Stimulated activated CD8-positive, alpha-beta memory T cell treated with anti-CD3 and anti-CD28 coated beads, Interleukin-2, amount 100 ng/mL, for 48 hours (primary cell): ENCODE data around the gene CHRNG.
A peak's percentile ranks its signal among the peaks of the same experiment; 100 is the strongest.
"Not testable (repeated sequence)": the region's sequence is repeated elsewhere in the genome, so short reads cannot be mapped to it uniquely, and the experiment has no call there.

Source experiments
- DNase-seq, 2 donors: peaks; one replicate each; pipeline ENCODE4 v3.0.0-alpha.2; 2020; ENCODE audit warnings: low read depth in 2 of 2

CHRNG gene

GRCh38 chr2:232543928-232544631 is 4.6 kb downstream of the CHRNG start:
- no peak for DNase-seq

DNA sequence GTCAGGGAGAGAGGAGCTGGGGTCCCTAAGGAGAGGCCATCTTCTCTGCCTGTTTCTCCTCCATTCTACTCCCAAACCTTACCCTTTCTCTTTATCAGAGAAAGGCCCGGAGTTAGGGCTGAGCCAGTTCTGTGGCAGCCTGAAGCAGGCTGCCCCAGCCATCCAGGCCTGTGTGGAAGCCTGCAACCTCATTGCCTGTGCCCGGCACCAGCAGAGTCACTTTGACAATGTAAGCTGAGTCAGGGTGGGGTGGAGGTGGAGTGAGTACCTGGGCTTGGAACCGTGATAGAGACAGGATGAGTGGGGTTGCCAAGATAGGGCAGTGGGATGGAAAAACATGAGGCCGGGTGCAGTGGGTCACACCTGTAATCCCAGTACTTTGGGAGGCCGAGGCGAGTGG is 5.2 kb downstream of the CHRNG start:
- DNase-seq = no peak

DNA sequence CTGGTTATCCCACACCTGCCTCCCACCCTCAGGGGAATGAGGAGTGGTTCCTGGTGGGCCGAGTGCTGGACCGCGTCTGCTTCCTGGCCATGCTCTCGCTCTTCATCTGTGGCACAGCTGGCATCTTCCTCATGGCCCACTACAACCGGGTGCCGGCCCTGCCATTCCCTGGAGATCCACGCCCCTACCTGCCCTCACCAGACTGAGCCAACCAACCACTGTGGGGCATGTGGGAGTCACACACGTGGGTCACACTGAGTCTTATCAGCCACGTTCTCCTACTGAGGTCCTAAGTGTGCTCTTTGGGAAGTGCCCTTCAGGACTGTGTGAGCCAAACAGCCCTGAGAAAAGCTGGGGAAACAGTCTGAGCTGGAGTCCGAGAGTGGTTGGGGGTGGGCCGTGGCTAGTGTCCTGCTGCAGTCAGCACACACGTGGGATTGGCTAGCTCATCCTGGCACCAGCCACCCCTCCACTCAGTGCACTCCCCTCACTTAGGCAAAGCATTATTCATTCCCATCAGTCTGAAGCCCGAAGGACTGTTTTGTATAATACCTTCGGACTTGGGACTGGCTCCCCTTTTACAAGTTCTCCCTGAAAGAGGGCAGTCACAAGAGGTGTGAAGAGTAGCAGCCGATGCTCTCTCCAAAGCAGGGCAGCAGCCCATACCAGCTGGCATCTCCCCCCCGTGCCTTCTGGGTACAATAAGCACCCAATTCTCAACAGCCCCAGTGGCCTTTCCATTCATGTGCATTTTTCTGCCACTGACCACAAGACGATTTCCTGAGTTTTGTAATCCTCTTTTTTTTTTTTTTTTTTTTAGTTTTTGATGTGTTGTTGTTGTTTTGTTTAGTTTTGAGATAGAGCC is 6.3 kb downstream of the CHRNG start:
- DNase-seq = no peak

- DNase-seq = no peak
Measured at GRCh38 chr2:232547991-232548390, 8.5 kb downstream of the CHRNG start.

DNA sequence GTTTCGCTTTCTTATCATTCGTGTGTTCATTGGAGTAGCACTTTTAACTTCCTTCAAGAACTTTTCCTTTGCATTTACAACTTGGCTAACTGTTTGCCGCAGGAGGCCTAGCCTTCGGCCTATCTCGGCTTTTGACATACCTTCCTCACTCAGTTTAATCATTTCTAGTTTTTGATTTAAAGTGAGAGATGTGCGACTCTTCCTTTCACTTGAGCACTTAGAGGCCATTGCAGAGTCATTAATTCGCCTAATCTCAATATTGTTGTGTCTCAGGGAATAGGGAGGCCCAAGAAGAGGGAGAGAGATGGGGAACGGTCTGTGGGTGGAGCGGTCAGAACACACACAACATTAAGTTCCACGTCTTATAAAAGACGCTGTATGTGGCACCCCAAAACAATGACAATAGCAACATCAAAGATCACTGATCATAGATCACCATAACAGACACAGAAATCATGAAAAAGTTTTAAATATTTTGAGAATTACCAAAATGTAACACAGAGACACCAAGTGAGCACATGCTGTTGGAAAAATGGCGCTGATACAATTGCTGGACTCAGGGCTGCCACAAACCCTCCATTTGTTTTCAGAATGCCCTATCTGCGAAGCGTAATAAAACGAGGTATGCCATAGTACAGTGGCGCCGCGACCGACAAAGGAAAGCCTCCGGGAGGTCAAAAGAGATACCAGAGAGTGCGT is 10.3 kb downstream of the CHRNG start:
- DNase-seq = no peak

DNA sequence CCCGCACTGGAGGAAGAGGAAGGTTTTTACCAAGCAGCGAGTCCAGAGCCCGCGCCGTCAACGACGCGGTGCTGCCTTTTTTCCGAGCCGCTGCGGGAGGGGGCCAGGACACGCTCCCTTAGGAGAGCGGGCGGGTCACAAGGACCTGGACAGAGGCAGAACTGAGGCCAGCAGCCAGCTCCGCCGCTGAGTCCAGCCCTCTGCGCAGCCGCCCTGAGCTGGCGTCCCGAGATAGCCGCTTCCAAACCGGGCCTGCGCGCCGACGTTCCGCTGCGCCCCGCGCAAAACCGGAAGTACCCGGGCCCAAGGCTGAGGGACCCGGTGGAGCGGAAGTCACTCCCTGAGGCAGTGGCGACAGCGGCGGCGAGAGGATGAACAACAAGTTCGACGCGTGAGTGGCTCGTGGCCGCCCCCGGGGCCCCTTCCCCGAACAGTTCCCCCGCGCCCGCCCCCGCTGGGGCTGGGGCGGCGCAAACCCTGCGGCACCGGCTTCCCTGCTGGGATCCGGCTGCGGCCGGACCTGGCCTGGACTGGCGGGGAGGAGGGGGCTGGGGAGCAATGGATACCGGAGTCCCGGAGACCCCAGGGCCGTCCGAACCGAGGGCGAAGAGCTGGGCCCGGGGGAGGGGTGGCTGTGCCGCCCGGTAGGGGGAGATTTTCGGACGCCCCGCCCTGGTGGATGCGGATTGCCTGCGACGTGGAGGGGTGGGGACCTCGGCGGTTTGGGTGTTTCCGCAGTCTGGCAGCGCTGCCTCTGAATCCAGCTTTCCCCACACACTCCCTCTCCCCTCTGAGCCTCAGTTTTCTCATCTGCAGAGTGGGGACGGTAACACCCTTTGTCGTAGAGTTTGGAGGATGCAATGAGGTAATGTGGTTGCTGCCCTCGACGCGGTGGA is 11.1 kb downstream of the CHRNG start, which contains the start of the genes EIF4E2 and TIGD1:
Gene EIF4E2 (plus strand): TSS at position 336 of the 896 bp plus-strand sequence. CDS start 36 bp downstream, at position 372.
Gene TIGD1 (minus strand): TSS at position 204 of the 896 bp plus-strand sequence. CDS start 675 bp downstream, outside the sequence.
- peak; percentile 88 for DNase-seq

GRCh38 chr2:232551250-232551638 is 11.8 kb downstream of the CHRNG start:
- DNase-seq = no peak

DNA sequence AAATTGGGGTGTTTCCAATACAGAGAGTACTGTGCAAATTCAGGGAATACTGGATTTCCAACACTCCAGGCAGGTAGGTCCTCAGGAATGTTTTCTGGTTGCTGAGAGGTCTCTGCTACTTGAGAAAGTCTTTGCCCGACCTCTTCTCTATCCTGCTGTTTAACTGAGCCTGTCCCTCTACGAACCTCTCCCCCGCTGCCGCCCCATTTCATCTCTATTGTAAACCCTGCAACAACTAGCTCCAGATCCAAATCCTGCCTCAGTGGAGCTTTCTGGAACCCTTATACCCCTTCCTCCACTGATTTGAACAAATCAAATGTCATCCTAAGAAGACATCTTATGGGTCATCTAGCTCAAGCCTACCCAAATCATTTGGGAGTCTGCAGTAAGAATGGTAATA is 12.3 kb downstream of the CHRNG start:
- DNase-seq = no peak

DNA sequence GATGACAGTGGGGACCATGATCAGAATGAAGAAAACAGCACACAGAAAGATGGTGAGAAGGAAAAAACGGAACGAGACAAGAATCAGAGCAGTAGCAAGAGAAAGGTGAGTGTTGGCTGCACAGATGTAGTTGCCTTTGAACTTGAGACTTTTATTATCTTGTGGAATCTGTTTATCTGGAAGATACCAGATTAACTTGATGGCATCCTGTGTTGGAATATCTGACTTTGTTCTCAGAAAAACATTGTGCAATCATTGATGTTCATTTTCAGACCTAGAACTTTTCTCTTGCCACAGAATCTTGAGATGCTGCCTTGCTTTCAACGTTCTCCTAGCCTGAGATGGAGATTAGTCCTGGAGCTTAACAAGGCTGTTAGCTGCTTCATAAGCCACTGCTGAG is 16.9 kb downstream of the CHRNG start:
- no peak for DNase-seq

GRCh38 chr2:232562515-232563151 is 23.1 kb downstream of the CHRNG start:
- no peak for DNase-seq

GRCh38 chr2:232563580-232563979 is 24.1 kb downstream of the CHRNG start:
- DNase-seq = no peak

DNA sequence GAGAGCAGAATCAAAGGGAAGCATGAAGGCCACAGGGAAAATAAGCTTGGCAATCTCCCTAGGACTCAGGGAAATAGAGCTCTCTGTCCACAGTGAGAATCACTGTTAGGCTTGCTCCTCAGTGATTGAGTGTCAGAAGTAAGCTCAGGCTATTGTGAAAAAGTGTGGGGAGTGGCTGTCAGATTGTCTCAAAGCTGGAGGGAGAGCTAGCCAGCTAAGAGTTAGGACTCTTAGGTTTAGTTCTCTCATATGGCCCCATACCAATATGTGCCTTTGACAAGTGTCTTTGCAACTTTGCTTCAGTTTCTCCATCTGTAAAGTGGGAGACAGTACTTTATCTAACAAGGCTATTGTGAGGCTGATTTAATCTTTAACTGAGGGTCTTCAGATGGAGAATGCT is 28.2 kb downstream of the CHRNG start:
- no peak for DNase-seq

DNA sequence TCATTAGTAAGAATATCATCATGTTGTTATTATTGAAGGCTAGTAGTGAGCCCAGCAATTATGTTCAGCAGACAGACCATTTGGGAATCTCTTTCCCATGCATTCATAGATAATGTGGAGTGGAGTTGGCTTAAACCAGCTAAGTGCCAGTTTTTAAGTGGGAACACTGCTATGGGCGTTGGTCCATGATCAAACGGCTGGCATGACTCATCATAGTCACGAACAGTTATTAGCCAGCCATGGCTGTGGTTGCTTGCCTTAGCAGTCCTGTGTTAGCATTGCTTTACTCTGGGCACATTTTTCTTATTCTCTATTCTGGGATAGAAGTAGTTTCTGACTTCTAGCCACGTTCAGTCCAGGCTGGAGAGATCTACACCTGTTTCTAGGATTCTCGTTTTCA is 28.7 kb downstream of the CHRNG start:
- DNase-seq = no peak

DNA sequence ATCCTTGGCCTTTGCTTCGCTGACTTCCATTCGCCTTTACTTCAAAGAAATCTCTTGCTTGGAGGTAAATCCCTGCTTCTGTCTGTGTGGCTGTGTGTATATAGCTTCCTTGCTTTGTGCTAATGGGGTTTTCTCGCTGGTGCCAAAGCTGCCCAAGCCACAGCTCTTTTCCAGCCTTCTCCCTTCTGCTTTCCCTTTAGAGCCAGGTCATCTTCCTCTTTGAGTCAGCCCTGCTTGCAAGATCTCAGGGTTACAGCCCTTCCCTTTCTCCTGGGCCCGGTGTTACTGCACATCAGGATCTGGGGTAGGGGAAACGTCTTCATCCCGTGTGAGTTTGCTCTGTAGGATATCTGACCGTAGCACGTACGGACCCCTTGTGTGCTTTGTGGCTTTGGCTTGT is 30.0 kb downstream of the CHRNG start:
- DNase-seq = no peak

DNA sequence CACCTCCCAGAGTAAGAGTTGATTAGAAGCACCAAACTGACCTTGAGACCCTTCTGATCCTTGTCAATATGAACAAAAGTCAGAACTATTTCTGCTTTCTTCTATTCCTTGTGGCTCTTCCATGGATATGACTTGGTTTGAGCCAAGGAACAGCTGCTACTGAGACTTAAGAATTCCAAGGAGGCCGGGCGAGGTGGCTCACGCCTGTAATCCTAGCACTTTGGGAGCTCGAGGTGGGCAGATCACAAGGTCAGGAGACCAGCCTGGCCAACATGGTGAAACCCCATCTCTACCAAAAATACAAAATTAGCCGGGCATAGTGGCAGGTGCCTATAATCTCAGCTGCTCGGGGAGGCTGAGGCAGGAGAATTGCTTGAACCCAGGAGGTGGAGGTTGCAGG is 31.0 kb downstream of the CHRNG start:
- DNase-seq = not testable (repeated sequence)

DNA sequence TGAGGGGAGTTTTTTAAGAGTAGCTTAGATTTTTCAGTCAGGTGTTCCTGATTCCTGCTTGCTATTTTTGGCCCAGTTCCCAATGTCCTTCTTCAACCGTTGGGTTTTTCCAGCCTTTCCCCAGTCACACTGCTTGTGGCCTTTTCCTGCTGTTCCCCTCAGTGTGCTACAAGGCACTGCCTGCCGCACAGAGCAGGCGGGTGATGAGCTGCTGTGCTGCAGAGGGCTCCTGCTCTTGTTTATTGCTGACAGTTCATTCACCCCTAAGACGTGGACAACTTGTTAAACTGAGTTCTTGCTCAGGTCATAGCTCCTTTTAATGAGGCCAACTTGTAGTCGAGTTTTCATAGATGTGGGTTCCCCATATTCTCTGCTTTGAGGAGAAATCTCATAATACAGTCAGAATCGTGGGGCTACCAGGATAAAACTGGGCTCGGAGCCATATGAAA is 31.6 kb downstream of the CHRNG start:
- DNase-seq = no peak

- DNase-seq = no peak
Measured at GRCh38 chr2:232573042-232573441, 33.5 kb downstream of the CHRNG start.

- DNase-seq = no peak
Measured at GRCh38 chr2:232573771-232574435, 34.4 kb downstream of the CHRNG start.

GRCh38 chr2:232574674-232575403 is 35.3 kb downstream of the CHRNG start:
- no peak for DNase-seq

DNA sequence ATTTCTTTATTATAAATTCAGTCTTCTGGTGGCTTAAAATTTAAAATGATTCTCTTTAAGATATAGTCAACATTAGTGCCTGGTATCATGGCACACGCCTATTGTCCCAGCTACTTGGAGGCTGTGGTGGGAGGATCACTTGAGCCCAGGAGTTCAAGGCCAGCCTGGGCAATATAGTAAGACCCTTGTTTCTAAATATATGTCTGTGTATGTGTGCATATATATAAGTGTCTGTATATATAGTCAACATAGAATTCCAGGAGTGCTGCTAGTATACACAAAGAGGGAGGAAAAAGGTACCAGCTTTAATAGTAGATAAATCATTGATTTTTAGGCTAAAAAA is 35.9 kb downstream of the CHRNG start:
- DNase-seq = no peak
